Measurements from ENCODE around the gene LARP4B. TPM values are rescaled to one million over a fixed set of nuclear protein-coding genes. Genes with fewer than 3 reads are reported as not detected.

Gene LARP4B
- polyA plus RNA-seq, 2 of the 4 experiments (the other 2 are of a cell fraction): 25.5 to 54.2 TPM

DNA sequence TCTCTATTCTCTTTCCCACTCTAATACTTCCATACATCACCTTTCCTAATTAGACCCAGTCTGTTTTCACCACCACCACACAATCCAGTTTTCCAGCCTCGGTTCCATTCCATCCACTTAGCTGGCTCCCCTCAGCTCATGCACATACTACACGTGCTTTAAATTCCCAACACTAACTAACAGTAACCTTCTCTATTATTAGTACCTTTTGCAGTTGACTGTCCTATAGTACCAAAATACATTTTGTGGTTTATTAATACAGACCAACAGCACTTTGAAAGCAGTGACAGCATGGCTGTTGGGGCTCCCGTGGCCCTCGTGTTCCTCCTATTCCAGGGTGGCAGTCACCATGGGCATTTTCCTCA is 64.9 kb downstream of the LARP4B start:
- POLR2A ChIA-PET: no interaction called here
- DNase-seq (ENCODE audit: low read depth in 1 of 2, low spot score in 1 of 2): no peak
- Histone ChIP-seq H3K4me3 (no peak overlapping the region), H3K4me1 (no peaks in the 10 kb centered on the region), H3K27ac (no peak overlapping the region), H3K9me3 (no peaks in the 10 kb centered on the region), H3K4me2 (no peak overlapping the region)
- no peak for ATAC-seq
- no peak for TF ChIP-seq ZSCAN20 (CRISPR knock-in tag; IDR thresholded peaks at IDR 0.05)
- TF ChIP-seq, protein P1, sequence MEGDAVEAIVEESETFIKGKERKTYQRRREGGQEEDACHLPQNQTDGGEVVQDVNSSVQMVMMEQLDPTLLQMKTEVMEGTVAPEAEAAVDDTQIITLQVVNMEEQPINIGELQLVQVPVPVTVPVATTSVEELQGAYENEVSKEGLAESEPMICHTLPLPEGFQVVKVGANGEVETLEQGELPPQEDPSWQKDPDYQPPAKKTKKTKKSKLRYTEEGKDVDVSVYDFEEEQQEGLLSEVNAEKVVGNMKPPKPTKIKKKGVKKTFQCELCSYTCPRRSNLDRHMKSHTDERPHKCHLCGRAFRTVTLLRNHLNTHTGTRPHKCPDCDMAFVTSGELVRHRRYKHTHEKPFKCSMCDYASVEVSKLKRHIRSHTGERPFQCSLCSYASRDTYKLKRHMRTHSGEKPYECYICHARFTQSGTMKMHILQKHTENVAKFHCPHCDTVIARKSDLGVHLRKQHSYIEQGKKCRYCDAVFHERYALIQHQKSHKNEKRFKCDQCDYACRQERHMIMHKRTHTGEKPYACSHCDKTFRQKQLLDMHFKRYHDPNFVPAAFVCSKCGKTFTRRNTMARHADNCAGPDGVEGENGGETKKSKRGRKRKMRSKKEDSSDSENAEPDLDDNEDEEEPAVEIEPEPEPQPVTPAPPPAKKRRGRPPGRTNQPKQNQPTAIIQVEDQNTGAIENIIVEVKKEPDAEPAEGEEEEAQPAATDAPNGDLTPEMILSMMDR (IDR thresholded peaks at IDR 0.05): no peak
- TF ChIP-seq HOXB13 (CRISPR knock-in tag; IDR thresholded peaks at IDR 0.05; ENCODE audit: low read depth): no peak
- TF ChIP-seq POLR2A (IDR thresholded peaks at IDR 0.05; ENCODE audit: low read length): no peak
- TF ChIP-seq ZFP36 (IDR thresholded peaks at IDR 0.05; ENCODE audit: borderline replicate concordance, partially characterized antibody): no peak
- no peak for TF ChIP-seq EHF (CRISPR knock-in tag; IDR thresholded peaks at IDR 0.05)
- TF ChIP-seq HOXB5 (CRISPR knock-in tag; IDR thresholded peaks at IDR 0.05): no peak
- no peak for TF ChIP-seq ZC3H11A (IDR thresholded peaks at IDR 0.05)
- no peak for TF ChIP-seq GATA3 (IDR thresholded peaks at IDR 0.05; ENCODE audit: borderline replicate concordance)
- TF ChIP-seq FOSL2 (IDR thresholded peaks at IDR 0.05): no peak
- TF ChIP-seq FOSL2 (CRISPR knock-in tag; IDR thresholded peaks at IDR 0.05): no peak
- TF ChIP-seq, protein P2, sequence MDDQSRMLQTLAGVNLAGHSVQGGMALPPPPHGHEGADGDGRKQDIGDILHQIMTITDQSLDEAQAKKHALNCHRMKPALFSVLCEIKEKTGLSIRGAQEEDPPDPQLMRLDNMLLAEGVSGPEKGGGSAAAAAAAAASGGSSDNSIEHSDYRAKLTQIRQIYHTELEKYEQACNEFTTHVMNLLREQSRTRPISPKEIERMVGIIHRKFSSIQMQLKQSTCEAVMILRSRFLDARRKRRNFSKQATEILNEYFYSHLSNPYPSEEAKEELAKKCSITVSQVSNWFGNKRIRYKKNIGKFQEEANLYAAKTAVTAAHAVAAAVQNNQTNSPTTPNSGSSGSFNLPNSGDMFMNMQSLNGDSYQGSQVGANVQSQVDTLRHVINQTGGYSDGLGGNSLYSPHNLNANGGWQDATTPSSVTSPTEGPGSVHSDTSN (IDR thresholded peaks at IDR 0.05): no peak
- no peak for TF ChIP-seq SMC3 (IDR thresholded peaks at IDR 0.05)
- no peak for TF ChIP-seq CHD4 (IDR thresholded peaks at IDR 0.05; ENCODE audit: borderline replicate concordance)
- CTCF ChIA-PET: no interaction called here
- WGBS (ENCODE audit: missing lambda C conversion rate): 80% methylated on average over 4 of the region's 4 CpGs
- FAIRE-seq: no peak

DNA sequence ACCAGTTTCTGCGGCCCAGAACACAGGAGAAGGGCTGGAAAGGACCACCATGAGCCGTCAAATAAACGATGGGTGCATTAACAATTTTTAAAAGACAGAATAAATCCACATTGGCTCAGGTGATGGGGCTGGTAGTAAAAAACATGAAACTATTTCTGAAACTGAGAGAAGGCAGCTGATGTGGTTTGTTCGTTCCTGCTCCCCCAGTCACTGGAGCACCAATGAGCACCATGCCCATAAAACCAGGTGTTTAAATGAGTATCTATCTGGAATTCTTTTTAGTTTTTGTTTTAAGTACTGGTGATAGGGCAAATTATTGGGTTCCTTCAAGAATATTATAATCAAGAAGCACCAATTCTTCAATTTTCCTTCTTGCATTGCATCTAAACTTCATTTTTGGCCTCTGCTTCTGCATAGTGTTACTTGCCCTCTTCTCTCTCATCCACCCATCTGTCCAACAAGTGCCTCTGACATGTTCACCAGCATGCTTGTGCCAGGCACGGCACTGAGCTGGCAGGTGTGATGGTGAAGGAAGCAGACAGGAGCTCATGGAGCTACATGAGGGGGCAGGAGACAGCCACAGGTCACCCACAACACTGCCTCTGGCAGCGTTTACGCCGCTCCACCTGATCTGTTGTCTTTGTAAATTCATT is 65.5 kb downstream of the LARP4B start:
- Histone ChIP-seq H3K4me3 (no peak overlapping the region), H3K27ac (no peak overlapping the region), H3K9me3 (no peaks in the 10 kb centered on the region), H3K4me1 (no peaks in the 10 kb centered on the region), H3K4me2 (no peak overlapping the region)
- CTCF ChIA-PET: no interaction called here
- ATAC-seq (no peak), DNase-seq (ENCODE audit: low read depth in 1 of 2, low spot score in 1 of 2) (no peak), FAIRE-seq (no peak)
- WGBS (ENCODE audit: missing lambda C conversion rate): 93% methylated on average over 8 of the region's 8 CpGs
- TF ChIP-seq MAFK (IDR thresholded peaks at IDR 0.05; ENCODE audit: partially characterized antibody): no peak
- TF ChIP-seq, protein P3, sequence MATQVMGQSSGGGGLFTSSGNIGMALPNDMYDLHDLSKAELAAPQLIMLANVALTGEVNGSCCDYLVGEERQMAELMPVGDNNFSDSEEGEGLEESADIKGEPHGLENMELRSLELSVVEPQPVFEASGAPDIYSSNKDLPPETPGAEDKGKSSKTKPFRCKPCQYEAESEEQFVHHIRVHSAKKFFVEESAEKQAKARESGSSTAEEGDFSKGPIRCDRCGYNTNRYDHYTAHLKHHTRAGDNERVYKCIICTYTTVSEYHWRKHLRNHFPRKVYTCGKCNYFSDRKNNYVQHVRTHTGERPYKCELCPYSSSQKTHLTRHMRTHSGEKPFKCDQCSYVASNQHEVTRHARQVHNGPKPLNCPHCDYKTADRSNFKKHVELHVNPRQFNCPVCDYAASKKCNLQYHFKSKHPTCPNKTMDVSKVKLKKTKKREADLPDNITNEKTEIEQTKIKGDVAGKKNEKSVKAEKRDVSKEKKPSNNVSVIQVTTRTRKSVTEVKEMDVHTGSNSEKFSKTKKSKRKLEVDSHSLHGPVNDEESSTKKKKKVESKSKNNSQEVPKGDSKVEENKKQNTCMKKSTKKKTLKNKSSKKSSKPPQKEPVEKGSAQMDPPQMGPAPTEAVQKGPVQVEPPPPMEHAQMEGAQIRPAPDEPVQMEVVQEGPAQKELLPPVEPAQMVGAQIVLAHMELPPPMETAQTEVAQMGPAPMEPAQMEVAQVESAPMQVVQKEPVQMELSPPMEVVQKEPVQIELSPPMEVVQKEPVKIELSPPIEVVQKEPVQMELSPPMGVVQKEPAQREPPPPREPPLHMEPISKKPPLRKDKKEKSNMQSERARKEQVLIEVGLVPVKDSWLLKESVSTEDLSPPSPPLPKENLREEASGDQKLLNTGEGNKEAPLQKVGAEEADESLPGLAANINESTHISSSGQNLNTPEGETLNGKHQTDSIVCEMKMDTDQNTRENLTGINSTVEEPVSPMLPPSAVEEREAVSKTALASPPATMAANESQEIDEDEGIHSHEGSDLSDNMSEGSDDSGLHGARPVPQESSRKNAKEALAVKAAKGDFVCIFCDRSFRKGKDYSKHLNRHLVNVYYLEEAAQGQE (IDR thresholded peaks at IDR 0.05): no peak
- TF ChIP-seq CBX2 (IDR thresholded peaks at IDR 0.05; ENCODE audit: borderline replicate concordance, low read depth): no peak
- POLR2A ChIA-PET: no interaction called here

DNA sequence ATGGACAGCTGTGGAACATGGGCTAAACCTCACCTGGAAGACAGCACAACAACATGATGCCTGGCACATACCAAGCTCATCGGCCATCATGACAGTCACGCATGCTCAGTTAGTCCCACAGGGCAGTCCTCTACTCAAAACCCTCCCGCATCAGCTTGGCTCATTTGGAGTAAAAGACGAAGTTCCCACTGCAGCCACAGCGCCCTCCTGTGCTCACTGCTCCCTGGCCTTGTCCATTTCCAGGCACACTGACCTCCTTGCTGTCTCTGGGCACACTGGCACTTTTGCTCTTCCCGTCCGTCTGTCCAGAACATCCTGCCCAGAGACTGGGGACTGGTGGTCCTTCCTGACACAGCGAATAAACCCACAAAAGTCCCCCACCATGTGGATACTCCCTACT is 66.2 kb downstream of the LARP4B start:
- CTCF ChIA-PET: interaction anchor here (1.4 kb wide), 1 partner anchor 76 kb away, joined by 4 read pairs; no protein-coding TSS in a partner anchor

More for the DNA sequence above, 66.2 kb downstream of the LARP4B start:
- Histone ChIP-seq H3K9me3 (no peaks in the 10 kb centered on the region), H3K4me2 (no peak overlapping the region), H3K27ac (no peak overlapping the region), H3K4me3 (no peak overlapping the region), H3K4me1 (no peaks in the 10 kb centered on the region)
- no peak for DNase-seq (ENCODE audit: low read depth in 1 of 2, low spot score in 1 of 2)
- WGBS (ENCODE audit: missing lambda C conversion rate): 97% methylated on average over 8 of the region's 8 CpGs
- POLR2A ChIA-PET: no interaction called here
- FAIRE-seq: no peak
- ATAC-seq: peak in 1 of 2 experiments; percentile 54; a peak in 3 of 6 replicates
- TF ChIP-seq, protein P2 (IDR thresholded peaks at IDR 0.05): no peak
- TF ChIP-seq HDAC2 (IDR thresholded peaks at IDR 0.05): no peak
- no peak for TF ChIP-seq MAFK (IDR thresholded peaks at IDR 0.05; ENCODE audit: partially characterized antibody)
- TF ChIP-seq, protein P4, sequence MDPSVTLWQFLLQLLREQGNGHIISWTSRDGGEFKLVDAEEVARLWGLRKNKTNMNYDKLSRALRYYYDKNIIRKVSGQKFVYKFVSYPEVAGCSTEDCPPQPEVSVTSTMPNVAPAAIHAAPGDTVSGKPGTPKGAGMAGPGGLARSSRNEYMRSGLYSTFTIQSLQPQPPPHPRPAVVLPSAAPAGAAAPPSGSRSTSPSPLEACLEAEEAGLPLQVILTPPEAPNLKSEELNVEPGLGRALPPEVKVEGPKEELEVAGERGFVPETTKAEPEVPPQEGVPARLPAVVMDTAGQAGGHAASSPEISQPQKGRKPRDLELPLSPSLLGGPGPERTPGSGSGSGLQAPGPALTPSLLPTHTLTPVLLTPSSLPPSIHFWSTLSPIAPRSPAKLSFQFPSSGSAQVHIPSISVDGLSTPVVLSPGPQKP (IDR thresholded peaks at IDR 0.05; ENCODE audit: low read depth, low read length): no peak
- TF ChIP-seq EP300 (IDR thresholded peaks at IDR 0.05): no peak
- TF ChIP-seq, protein P5, sequence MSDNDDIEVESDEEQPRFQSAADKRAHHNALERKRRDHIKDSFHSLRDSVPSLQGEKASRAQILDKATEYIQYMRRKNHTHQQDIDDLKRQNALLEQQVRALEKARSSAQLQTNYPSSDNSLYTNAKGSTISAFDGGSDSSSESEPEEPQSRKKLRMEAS (IDR thresholded peaks at IDR 0.05): no peak

Measured in A549 (cell line).